Brain microvascular endothelial cell (primary cell): ENCODE results near the gene AUTS2.

Experiments
- DNase-seq: peaks from one replicate; pipeline ENCODE4 v3.0.0-alpha.2; 2020
- H3K27ac ChIP-seq: fragments of 250-450 bp; sonication (Bioruptor Pico); 2 replicates; pipeline ENCODE4 v1.5.1; 2020; ENCODE audit warnings: mild to moderate bottlenecking, moderate library complexity
- H3K27me3 ChIP-seq: fragments of 250-450 bp; sonication (Bioruptor Pico); replicated peaks from 2 replicates; pipeline ENCODE4 v1.5.1; 2020; ENCODE audit warnings: mild to moderate bottlenecking
- H3K36me3 ChIP-seq: fragments of 250-450 bp; sonication (Bioruptor Pico); replicated peaks from 2 replicates; pipeline ENCODE4 v1.5.1; 2020; ENCODE audit warnings: mild to moderate bottlenecking
- H3K4me3 ChIP-seq: 2 replicates; pipeline ENCODE4 v1.5.1; 2011; ENCODE audit warnings: low read depth, mild to moderate bottlenecking, control low read depth, low read length, moderate library complexity
- CTCF ChIP-seq: IDR thresholded peaks from 2 replicates; pipeline ENCODE4 v1.5.1; 2011; ENCODE audit warnings: low read depth, mild to moderate bottlenecking, moderate library complexity, low read length, control low read depth, inconsistent platforms; ENCODE audit errors: missing control alignments
- in situ Hi-C: cut with HindIII; loops from 2 replicates; pipeline ENCODE4 v1.10.0; 2017; ENCODE audit warnings: low sequenced_read_pairs, low pct_ligation_motif_present

The AUTS2 gene

GRCh38 chr7:70344726-70345125 is 746.5 kb downstream of the AUTS2 start:
- DNase-seq: no peak
- H3K27ac ChIP-seq: no peak overlapping the region
- in situ Hi-C loops: no loop called here
- no peaks in the 10 kb centered on the region for H3K36me3 ChIP-seq
- H3K4me3 ChIP-seq: no peak overlapping the region
- no peaks in the 10 kb centered on the region for H3K27me3 ChIP-seq
- no peak for TF ChIP-seq CTCF

- Histone ChIP-seq H3K36me3 (no peaks in the 10 kb centered on the region), H3K27me3 (no peaks in the 10 kb centered on the region), H3K4me3 (no peak overlapping the region), H3K27ac (no peak overlapping the region)
- in situ Hi-C loops: no loop called here
- no peak for DNase-seq
- TF ChIP-seq CTCF: no peak
These were observed 748.7 kb downstream of the AUTS2 start for GRCh38 chr7:70346844-70347462.

DNA sequence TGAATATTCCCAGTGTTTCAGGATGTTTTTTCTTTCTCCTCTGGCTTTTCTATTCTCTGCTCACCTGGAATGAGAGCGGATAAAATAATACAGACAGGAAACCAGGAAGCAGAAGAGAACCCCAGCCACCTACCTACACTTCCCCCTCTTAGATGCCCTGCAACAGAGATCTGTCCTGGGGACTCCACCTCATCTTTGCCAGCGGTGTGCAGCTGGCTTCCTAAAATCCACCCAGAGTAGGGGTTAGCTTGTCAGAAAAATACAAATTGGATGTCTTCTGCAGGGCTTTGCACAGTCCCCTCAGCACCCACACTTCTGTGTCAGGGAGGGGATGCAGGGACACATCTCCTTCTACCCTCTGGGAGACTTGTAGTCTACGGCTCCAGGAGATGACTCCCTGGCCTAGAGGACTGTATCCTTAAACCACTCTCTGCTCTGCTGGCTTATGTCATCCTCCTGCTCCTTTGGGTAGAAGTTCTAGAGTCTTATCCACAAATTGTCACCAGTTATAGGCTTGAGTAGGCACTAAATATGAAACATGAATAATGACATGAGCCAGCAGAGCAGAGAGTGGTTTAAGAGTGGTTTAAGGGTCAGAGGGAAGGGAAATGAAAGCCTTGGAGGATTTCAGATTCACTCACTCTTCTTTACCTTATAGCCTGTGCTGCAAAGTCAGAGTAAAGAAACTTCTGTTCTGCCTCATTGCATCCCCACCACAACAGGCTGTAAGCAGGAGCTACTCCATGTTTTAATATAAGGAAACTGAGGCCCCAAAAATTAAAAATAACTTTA is 749.4 kb downstream of the AUTS2 start:
- in situ Hi-C loops: no loop called here
- no peak overlapping the region for H3K4me3 ChIP-seq
- no peak for DNase-seq

GRCh38 chr7:70349031-70349430 is 750.8 kb downstream of the AUTS2 start:
- no peak overlapping the region for H3K27ac ChIP-seq
- H3K36me3 ChIP-seq: no peaks in the 10 kb centered on the region
- no peak for DNase-seq
- no peak overlapping the region for H3K4me3 ChIP-seq
- in situ Hi-C loops: no loop called here
- no peak for TF ChIP-seq CTCF
- H3K27me3 ChIP-seq: no peaks in the 10 kb centered on the region

More for the DNA sequence above, 749.4 kb downstream of the AUTS2 start:
- Histone ChIP-seq H3K27me3 (no peaks in the 10 kb centered on the region), H3K36me3 (no peaks in the 10 kb centered on the region), H3K27ac (no peak overlapping the region)
- no peak for TF ChIP-seq CTCF

GRCh38 chr7:70349819-70350218 is 751.5 kb downstream of the AUTS2 start:
- no peaks in the 10 kb centered on the region for H3K27me3 ChIP-seq
- H3K27ac ChIP-seq: no peak overlapping the region
- no peak overlapping the region for H3K4me3 ChIP-seq
- in situ Hi-C loops: no loop called here
- DNase-seq: no peak
- no peak for TF ChIP-seq CTCF
- no peaks in the 10 kb centered on the region for H3K36me3 ChIP-seq
